ENCODE measurements around the gene NCAPG2. TPM values are rescaled to one million over a fixed set of nuclear protein-coding genes. Genes with fewer than 3 reads are reported as not detected.

The NCAPG2 gene
- total RNA-seq, 1 experiment from 2014 or later, result 99.4 TPM

GRCh38 chr7:158657189-158657746, 47.3 kb downstream of the NCAPG2 start:
- peaks cover 42 to 68% (median 64%) of the 10 kb centered on the region in 3 experiments; a peak in 6 of 7 replicates for H3K36me3 Mint-ChIP-seq (ENCODE audit: insufficient read depth in 1 of 3, low read depth in 3 of 3)
- Histone ChIP-seq H3K79me2 (ENCODE audit: insufficient read depth, low read length) (no peaks in the 10 kb centered on the region), H2BK120ac (ENCODE audit: low read depth, low read length, poor library complexity, severe bottlenecking) (no peak overlapping the region), H2BK15ac (ENCODE audit: low read depth, low read length) (no peak overlapping the region), H3K9ac (ENCODE audit: extremely low read depth, insufficient read length, low read length) (no peak overlapping the region), H3K4me2 (ENCODE audit: insufficient read depth, insufficient read length, low read length) (no peak overlapping the region), H3K23me2 (ENCODE audit: insufficient read length, low read depth, low read length, poor library complexity, severe bottlenecking) (no peaks in the 10 kb centered on the region), H2AFZ (ENCODE audit: low read length) (no peak overlapping the region), H3K27ac (ENCODE audit: insufficient read length, low read depth, low read length) (no peak overlapping the region), H3K4ac (ENCODE audit: low read depth, low read length) (no peak overlapping the region), H3K9me3 (ENCODE audit: control insufficient read depth, low read depth, low read length) (no peaks in the 10 kb centered on the region), H3K18ac (ENCODE audit: insufficient read length, low read depth, low read length) (no peak overlapping the region), H4K91ac (ENCODE audit: insufficient read length, low read depth, low read length) (no peak overlapping the region), H2BK12ac (ENCODE audit: insufficient read length, low read depth, low read length) (no peak overlapping the region), H3K79me1 (ENCODE audit: insufficient read depth, low read depth, low read length, poor library complexity, severe bottlenecking) (no peaks in the 10 kb centered on the region), H3K56ac (ENCODE audit: insufficient read length, low read depth, low read length) (no peak overlapping the region), H3K23ac (ENCODE audit: insufficient read length, low read depth, low read length) (no peak overlapping the region), H2AK5ac (ENCODE audit: insufficient read length, low read length) (no peak overlapping the region), H2BK5ac (ENCODE audit: insufficient read length, low read length) (no peak overlapping the region), H3T11ph (ENCODE audit: low read length) (no peak overlapping the region), H4K20me1 (ENCODE audit: control insufficient read depth, insufficient read depth, insufficient read length) (no peaks in the 10 kb centered on the region), H3K27me3 (ENCODE audit: insufficient read depth, low read length) (no peaks in the 10 kb centered on the region), H2BK20ac (ENCODE audit: low read depth, low read length, poor library complexity, severe bottlenecking) (no peak overlapping the region), H3K4me1 (ENCODE audit: insufficient read depth, low read length) (no peaks in the 10 kb centered on the region), H3K14ac (ENCODE audit: insufficient read depth, low read length) (no peak overlapping the region), H4K5ac (ENCODE audit: insufficient read length, low read depth, low read length) (no peak overlapping the region), H4K8ac (replicated peaks; ENCODE audit: insufficient read length, low read depth, low read length) (no peak overlapping the region)
- H3K4me1 Mint-ChIP-seq, result peaks cover 8 to 15% of the 10 kb centered on the region in 2 experiments
- TF ChIP-seq, protein P1, sequence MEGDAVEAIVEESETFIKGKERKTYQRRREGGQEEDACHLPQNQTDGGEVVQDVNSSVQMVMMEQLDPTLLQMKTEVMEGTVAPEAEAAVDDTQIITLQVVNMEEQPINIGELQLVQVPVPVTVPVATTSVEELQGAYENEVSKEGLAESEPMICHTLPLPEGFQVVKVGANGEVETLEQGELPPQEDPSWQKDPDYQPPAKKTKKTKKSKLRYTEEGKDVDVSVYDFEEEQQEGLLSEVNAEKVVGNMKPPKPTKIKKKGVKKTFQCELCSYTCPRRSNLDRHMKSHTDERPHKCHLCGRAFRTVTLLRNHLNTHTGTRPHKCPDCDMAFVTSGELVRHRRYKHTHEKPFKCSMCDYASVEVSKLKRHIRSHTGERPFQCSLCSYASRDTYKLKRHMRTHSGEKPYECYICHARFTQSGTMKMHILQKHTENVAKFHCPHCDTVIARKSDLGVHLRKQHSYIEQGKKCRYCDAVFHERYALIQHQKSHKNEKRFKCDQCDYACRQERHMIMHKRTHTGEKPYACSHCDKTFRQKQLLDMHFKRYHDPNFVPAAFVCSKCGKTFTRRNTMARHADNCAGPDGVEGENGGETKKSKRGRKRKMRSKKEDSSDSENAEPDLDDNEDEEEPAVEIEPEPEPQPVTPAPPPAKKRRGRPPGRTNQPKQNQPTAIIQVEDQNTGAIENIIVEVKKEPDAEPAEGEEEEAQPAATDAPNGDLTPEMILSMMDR (conservative IDR thresholded peaks at IDR 0.05), result no peak
- no peak overlapping the region for H3K4me3 Mint-ChIP-seq
- H3K27me3 Mint-ChIP-seq (ENCODE audit: low read depth), result no peaks in the 10 kb centered on the region
- no peaks in the 10 kb centered on the region for H3K9me3 Mint-ChIP-seq
- DNase-seq, result no peak
- H3K27ac Mint-ChIP-seq, result peak overlapping the region in 2 of 3 experiments; percentile 88; a peak in 4 of 7 replicates
- WGBS (ENCODE audit: extremely low coverage, insufficient read length, low lambda C conversion rate), result no CpG with 5 or more reads among the region's 10 CpGs
